GM12878 (cell line): ENCODE data around the gene ZMIZ1. TPM values are rescaled to one million over a fixed set of nuclear protein-coding genes. Genes with fewer than 3 reads are reported as not detected.

ENCODE experiments used
- ATAC-seq: fragments of 200-7000 bp; cut with Tn5 transposase; 3 replicates; pipeline ENCODE4 v1.9.1; 2020; ENCODE audit warnings: mild to moderate bottlenecking, moderate library complexity
- BruUV-seq: library from RNA; stranded (reverse); fragments of 400-500 nt; replicated peaks from 2 replicates; lab custom pipeline; 2021; lab: Mats Ljungman, UMichigan
- CTCF ChIA-PET: fragments of 300-600 bp; sonication (Branson Sonifier 250); formaldehyde crosslinking; extraction: SDS; loops from one replicate; lab custom pipeline; 2021; ENCODE audit warnings: inconsistent platforms; lab: Yijun Ruan, JAX
- POLR2A ChIA-PET: fragments of 350-600 bp; formaldehyde crosslinking; extraction: SDS; loops from one replicate; lab custom pipeline; 2021; ENCODE audit warnings: inconsistent platforms; lab: Charles Lee
- RAD21 ChIA-PET: fragments of 300-600 bp; sonication (Branson Sonifier 250); formaldehyde crosslinking; loops from one replicate; lab custom pipeline; 2023; ENCODE audit warnings: antibody characterized with exemption; ENCODE audit not compliant: unreplicated experiment; lab: Charles Lee
- SMC1A ChIA-PET: fragments of 300-600 bp; sonication (Branson Sonifier 250); formaldehyde crosslinking; loops from one replicate; lab custom pipeline; 2023; ENCODE audit not compliant: unreplicated experiment, uncharacterized antibody; lab: Charles Lee
- DNase-seq: peaks from one replicate; pipeline ENCODE4 v3.0.0-alpha.2; 2011; ENCODE audit warnings: low read depth, low spot score
- FAIRE-seq: peaks from 3 replicates; lab custom pipeline; 2011; peaks lifted over from hg19 to GRCh38; lab: Jason Lieb, UNC
- H2AFZ ChIP-seq: 2 replicates; pipeline ENCODE4 v1.6.0; 2011; ENCODE audit warnings: low read depth, low read length, control low read depth; ENCODE audit not compliant: control insufficient read depth
- H3K27ac ChIP-seq: 2 replicates; pipeline ENCODE4 v1.5.1; 2011; ENCODE audit warnings: control low read depth; ENCODE audit not compliant: control insufficient read depth, insufficient read depth
- H3K27me3 ChIP-seq, 2 experiments: replicated peaks in 1 of 2; 2 replicates each; pipeline versions ENCODE4 v1.6.0 to v1.6.1; 2011; ENCODE audit warnings: low read length in 1 of 2; ENCODE audit not compliant: control insufficient read depth in 2 of 2, insufficient read depth in 2 of 2
- H3K36me3 ChIP-seq, 2 experiments: 2 replicates each; pipeline ENCODE4 v1.5.1; 2011; ENCODE audit warnings: low read length in 1 of 2; ENCODE audit not compliant: control insufficient read depth in 2 of 2, insufficient read depth in 2 of 2
- H3K4me1 ChIP-seq: 2 replicates; pipeline ENCODE4 v1.6.1; 2011; ENCODE audit warnings: mild to moderate bottlenecking, low read length, moderate library complexity, mixed read lengths; ENCODE audit not compliant: control insufficient read depth, insufficient read depth
- H3K4me2 ChIP-seq: 2 replicates; pipeline ENCODE4 v1.6.0; 2011; ENCODE audit warnings: control low read depth; ENCODE audit not compliant: control insufficient read depth, insufficient read depth
- H3K4me3 ChIP-seq: fragments of 200-600 bp; sonication (generic); 2 replicates; pipeline ENCODE4 v1.5.1; 2016
- H3K79me2 ChIP-seq: 2 replicates; pipeline ENCODE4 v1.6.0; 2011; ENCODE audit warnings: low read length; ENCODE audit not compliant: control insufficient read depth, insufficient read depth
- H3K9ac ChIP-seq: 2 replicates; pipeline ENCODE4 v1.8.0; 2011; ENCODE audit warnings: low read length, control low read depth, mixed read lengths; ENCODE audit not compliant: control insufficient read depth, insufficient read depth
- H3K9me3 ChIP-seq: replicated peaks from 3 replicates; pipeline ENCODE4 v1.5.1; 2011; ENCODE audit warnings: mild to moderate bottlenecking, low read length; ENCODE audit not compliant: control insufficient read depth, insufficient read depth
- H4K20me1 ChIP-seq: 2 replicates; pipeline ENCODE4 v1.6.0; 2011; ENCODE audit not compliant: control insufficient read depth, insufficient read depth
- CUX1 ChIP-seq: IDR thresholded peaks from 2 replicates; pipeline ENCODE4 v1.6.1; 2012; ENCODE audit warnings: improper control_type of control experiment, low read depth, low read length; ENCODE audit not compliant: insufficient replicate concordance
- POLR2A ChIP-seq: IDR thresholded peaks from 2 replicates; pipeline ENCODE4 v1.6.1; 2011; ENCODE audit warnings: low read depth, mild to moderate bottlenecking, low read length
- SREBF1 ChIP-seq: IDR thresholded peaks from 2 replicates; pipeline ENCODE4 v1.6.1; 2012; ENCODE audit warnings: mild to moderate bottlenecking, low read length
- TARDBP ChIP-seq: IDR thresholded peaks from 2 replicates; pipeline ENCODE4 v1.6.1; 2016; ENCODE audit warnings: borderline replicate concordance
- ZNF24 ChIP-seq: fragments of 450-650 bp; IDR thresholded peaks from 2 replicates; pipeline ENCODE4 v1.6.1; 2017; ENCODE audit warnings: antibody characterized with exemption, mild to moderate bottlenecking
- WGBS: methylation state at CpG from one replicate; pipeline ENCODE4 v1.1.6; 2016; ENCODE audit warnings: low lambda C conversion rate; ENCODE audit not compliant: insufficient replicate concordance, insufficient coverage; ENCODE audit errors: missing lambda C conversion rate; 5-methylcytosine and 5-hydroxymethylcytosine counted together
- in situ Hi-C: fragments of 300-500 bp; cut with MboI; formaldehyde crosslinking; loops from 9 replicates; pipeline ENCODE4 v1.14.3; 2018; ENCODE audit warnings: mixed read lengths
- intact Hi-C: fragments of 100-400 bp; cut with micrococcal nuclease; formaldehyde crosslinking; loops from one replicate; pipeline ENCODE4 v1.14.2; 2022; ENCODE audit not compliant: unreplicated experiment
- polyA plus RNA-seq, 11 experiments: library from polyadenylated mRNA; depleted of rRNA in 4 of 11; unstranded in 6 of 11; stranded (reverse) in 5 of 11; fragments of >200 nt; fragmentation: Nextera tagmentation in 4 of 11; fragmentation: Illumina TruSeq in 1 of 11; extraction: Ambion mirVana in 4 of 11; extraction: Trizol in 1 of 11; gene quantifications; 1 replicate in 1 of 11; 2 replicates in 10 of 11; pipeline versions ENCODE4 v1.2.1 to v1.2.3, GENCODE V29; 2011 to 2016; ENCODE audit warnings: inconsistent platforms in 2 of 11, missing spikeins in 2 of 11, low read depth in 1 of 11
- total RNA-seq, 4 experiments: library from RNA; depleted of rRNA in 3 of 4; stranded (reverse); fragments of >200 nt in 3 of 4; fragmentation: Illumina TruSeq in 1 of 4; extraction: Trizol in 1 of 4; gene quantifications; 2 replicates each; pipeline versions ENCODE4 v1.2.1 to v1.2.3, GENCODE V29; 2013 to 2021

Gene ZMIZ1
- total and polyA plus RNA-seq, 10 of the 15 experiments (the other 5 are each of a cell fraction or from before 2014, with no cell fraction given), result 3.1 to 82.3 (median 14.9) TPM

DNA sequence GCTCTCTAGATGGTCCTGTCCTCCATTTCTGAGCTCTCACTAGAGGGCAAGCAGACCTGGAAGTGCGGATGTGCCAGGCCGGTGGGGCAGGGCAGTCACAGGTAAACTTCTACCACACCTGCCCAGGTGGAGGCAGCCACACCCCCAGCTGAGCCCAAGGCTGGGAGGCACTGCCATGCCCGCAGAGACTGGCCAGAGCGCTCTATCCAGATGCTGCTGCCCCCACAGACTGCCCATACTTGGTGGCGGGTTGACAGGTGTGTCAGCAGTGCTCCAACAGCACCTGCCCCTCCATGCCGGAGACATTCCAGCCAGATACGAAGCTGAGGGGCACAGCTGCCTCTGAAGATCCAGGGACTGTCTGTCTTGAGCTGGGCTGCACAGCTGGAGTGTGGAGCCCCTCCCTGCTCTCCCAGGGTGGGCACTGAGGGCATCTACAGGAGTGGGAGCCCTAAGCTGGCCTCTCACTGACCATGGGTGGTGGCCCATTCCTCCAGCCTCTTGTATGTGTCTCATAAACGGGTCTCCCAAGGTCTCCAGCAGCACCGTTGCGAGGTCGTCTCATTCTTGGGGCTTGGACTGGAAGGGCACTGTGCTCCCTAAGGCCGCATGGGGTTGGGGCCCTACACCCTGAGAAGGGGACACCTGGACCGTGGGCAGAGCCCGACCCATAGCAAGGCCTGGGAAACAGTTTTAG lies 240.4 kb downstream of the ZMIZ1 start:
- peaks cover 24 to 59% of the 10 kb centered on the region in 2 experiments; a peak in 3 of 4 replicates for H3K36me3 ChIP-seq
- in situ Hi-C loops, result no loop called here
- TF ChIP-seq POLR2A (peak; percentile 60), TARDBP (no peak), SREBF1 (no peak), ZNF24 (no peak), CUX1 (no peak)
- ATAC-seq (no peak), DNase-seq (no peak), FAIRE-seq (no peak)
- intact Hi-C loops, result no loop called here
- H3K4me1 ChIP-seq, result no peaks in the 10 kb centered on the region
- 89% methylated on average over 14 of the region's 14 CpGs for WGBS
- H3K79me2 ChIP-seq, result no peaks in the 10 kb centered on the region
- ChIA-PET RAD21 (no interaction called here), POLR2A (no interaction called here), CTCF (no interaction called here), SMC1A (interaction anchor here (0.7 kb wide), 1 partner anchor 99 kb away, joined by 3 read pairs; no protein-coding TSS in a partner anchor)
- no peak overlapping the region for H3K27ac ChIP-seq
- H2AFZ ChIP-seq, result no peak overlapping the region
- H3K4me3 ChIP-seq, result no peak overlapping the region
- no TSS peak for BruUV-seq
- H3K27me3 ChIP-seq, result no peaks in the 10 kb centered on the region
- H3K9ac ChIP-seq, result no peak overlapping the region
- H3K9me3 ChIP-seq, result no peaks in the 10 kb centered on the region
- no peak overlapping the region for H3K4me2 ChIP-seq
- H4K20me1 ChIP-seq, result no peaks in the 10 kb centered on the region
